GM12873 (cell line): ENCODE data around the gene NELFE.

Experiments used
- TF ChIP-seq, protein P1 (sequence below): IDR thresholded peaks from 2 replicates; pipeline ENCODE4 v1.5.1; 2012; ENCODE audit warnings: low read depth, mild to moderate bottlenecking, moderate library complexity, low read length, control low read depth; ENCODE audit not compliant: insufficient read depth; ENCODE audit errors: missing control alignments

NELFE gene

DNA sequence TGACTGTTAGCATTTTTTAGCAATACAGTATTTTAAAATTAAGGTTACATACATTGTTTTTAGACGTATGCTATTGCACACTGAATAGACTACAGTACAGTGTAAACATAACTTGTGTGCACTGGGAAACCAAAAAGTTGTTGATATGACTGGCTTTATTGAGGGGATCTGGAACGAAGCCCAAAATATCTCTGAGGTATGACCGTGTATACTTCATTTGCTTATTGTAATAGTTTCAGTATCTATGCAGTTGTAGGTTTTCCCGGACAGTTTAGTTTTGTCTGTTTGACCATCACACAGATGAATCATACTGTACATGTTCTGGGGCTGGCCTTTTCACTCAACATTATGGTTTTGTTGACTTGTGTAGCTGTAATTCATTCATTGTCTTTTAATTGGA is 50.0 kb downstream of the NELFE start:
- TF ChIP-seq, protein P1, sequence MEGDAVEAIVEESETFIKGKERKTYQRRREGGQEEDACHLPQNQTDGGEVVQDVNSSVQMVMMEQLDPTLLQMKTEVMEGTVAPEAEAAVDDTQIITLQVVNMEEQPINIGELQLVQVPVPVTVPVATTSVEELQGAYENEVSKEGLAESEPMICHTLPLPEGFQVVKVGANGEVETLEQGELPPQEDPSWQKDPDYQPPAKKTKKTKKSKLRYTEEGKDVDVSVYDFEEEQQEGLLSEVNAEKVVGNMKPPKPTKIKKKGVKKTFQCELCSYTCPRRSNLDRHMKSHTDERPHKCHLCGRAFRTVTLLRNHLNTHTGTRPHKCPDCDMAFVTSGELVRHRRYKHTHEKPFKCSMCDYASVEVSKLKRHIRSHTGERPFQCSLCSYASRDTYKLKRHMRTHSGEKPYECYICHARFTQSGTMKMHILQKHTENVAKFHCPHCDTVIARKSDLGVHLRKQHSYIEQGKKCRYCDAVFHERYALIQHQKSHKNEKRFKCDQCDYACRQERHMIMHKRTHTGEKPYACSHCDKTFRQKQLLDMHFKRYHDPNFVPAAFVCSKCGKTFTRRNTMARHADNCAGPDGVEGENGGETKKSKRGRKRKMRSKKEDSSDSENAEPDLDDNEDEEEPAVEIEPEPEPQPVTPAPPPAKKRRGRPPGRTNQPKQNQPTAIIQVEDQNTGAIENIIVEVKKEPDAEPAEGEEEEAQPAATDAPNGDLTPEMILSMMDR, result no peak

DNA sequence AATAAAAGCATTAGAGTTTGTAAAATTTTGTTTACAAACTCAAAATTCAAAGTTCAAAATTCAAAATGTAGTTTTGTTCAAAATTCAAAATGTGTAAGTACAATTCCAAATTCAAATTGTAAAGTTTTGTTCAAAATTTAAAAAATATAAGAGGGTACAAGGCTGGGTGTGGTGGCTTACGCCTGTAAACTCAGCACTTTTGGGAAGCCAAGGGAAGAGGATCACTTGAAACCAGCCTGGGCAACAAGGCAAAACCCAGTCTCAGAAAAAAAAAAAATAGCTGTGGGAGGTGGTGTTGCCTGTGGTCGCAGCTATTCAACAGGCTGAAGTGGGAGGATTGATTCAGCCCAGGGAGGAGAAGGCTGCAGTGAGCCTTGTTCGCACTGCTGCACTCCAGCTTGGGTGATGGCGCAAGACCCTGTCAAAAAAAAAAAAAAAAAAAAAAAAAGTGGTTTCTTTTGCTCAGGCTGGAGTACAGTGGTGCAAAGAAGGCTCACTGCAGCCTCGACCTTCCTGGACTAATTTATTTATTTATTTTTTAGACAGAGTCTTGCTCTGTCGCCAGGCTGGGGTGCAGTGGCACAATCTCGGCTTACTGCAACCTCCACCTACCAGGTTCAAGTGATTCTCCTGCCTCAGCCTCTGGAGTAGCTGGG is 51.5 kb downstream of the NELFE start:
- TF ChIP-seq, protein P1, result no peak

DNA sequence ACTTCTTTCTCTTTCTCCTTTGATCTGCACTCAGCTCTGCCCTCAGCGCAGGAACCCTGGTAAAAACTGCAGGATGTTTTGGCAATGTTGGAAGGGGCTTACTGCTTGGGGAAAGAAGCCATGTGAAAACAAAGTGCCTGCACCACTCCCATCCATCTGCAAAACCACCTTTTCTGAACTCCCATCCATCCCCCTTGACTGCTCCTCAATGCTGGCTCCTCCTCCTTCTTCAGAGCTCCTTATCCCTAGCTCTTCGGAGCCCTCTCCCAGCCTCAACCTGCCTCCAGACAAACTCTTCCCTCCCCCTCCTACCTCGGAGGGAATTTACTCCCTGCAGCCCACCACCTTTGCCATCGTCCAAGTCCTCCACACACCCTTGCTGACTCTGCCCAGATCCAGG is 52.6 kb downstream of the NELFE start:
- TF ChIP-seq, protein P1, result no peak

DNA sequence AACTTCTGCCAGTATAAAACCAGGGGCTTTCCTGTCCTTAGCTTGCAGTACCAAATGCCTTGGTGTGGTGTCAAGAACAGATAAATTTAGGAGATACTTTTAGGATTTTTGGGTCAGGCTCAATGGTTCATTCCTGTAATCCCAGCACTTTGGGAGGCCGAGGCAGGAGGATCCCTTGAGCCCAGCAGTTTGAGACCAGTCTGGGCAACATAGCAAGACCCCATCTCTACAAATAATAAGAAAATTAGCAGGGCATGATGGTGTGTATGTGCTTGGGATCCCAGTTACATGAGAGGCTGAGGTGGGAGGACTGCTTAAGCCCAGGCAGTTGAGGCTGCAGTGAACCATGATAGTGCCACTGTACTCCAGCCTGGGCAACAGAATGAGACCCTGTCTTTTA is 53.7 kb downstream of the NELFE start:
- TF ChIP-seq, protein P1, result no peak

DNA sequence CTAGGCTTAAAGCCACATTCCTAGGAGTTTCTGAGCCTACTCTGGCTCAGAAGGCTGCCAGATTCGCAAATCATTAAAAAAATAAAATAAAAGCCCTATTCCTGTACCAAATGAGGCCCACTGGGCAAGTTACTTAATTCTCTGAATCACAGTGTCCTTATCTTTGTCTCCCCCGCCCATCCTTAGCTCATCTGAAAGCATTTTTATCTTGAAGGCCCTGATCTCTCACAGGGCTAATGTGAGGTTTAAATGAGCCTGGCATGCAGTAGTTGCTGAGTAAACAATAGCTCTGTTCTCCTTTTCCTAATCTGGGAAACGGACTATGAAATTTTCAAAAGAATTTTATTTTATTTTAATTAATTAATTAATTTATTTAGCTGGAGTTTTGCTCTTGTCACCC is 54.8 kb downstream of the NELFE start:
- TF ChIP-seq, protein P1, result no peak
